Activated T-cell treated with anti-CD3 and anti-CD28 coated beads, Interleukin-2, amount 50 U/mL, for 4 hours (primary cell): ENCODE data around the gene SLC25A51. TPM values are rescaled to one million over a fixed set of nuclear protein-coding genes. Genes with fewer than 3 reads are reported as not detected.

ENCODE experiments used
- ATAC-seq, 2 donors: fragments of 200-7000 bp; cut with Tn5 transposase; one replicate each; pipeline ENCODE4 v1.10.0; 2021
- DNase-seq: peaks from one replicate; pipeline ENCODE4 v3.0.0-alpha.2; 2020
- H3K27me3 Mint-ChIP-seq: one replicate; pipeline ENCODE4 v1.8.0; 2021; ENCODE audit warnings: low read depth, mixed read lengths
- H3K36me3 Mint-ChIP-seq: one replicate; pipeline ENCODE4 v1.8.0; 2022; ENCODE audit warnings: mixed read lengths; ENCODE audit not compliant: insufficient read depth
- H3K4me1 Mint-ChIP-seq: one replicate; pipeline ENCODE4 v1.8.0; 2021; ENCODE audit warnings: low read depth, mixed read lengths
- H3K4me3 Mint-ChIP-seq: one replicate; pipeline ENCODE4 v1.8.0; 2021; ENCODE audit warnings: mild to moderate bottlenecking, moderate library complexity, mixed read lengths
- H3K9me3 Mint-ChIP-seq: one replicate; pipeline ENCODE4 v1.8.0; 2021; ENCODE audit warnings: mixed read lengths
- total RNA-seq, 3 donors: library from RNA; stranded (reverse); gene quantifications; one replicate each; pipeline ENCODE4 v1.2.1, GENCODE V29; 2021

Gene SLC25A51
- total RNA-seq, 3 donors from 2014 or later = 36.7 to 38.1 (median 37.7) TPM

DNA sequence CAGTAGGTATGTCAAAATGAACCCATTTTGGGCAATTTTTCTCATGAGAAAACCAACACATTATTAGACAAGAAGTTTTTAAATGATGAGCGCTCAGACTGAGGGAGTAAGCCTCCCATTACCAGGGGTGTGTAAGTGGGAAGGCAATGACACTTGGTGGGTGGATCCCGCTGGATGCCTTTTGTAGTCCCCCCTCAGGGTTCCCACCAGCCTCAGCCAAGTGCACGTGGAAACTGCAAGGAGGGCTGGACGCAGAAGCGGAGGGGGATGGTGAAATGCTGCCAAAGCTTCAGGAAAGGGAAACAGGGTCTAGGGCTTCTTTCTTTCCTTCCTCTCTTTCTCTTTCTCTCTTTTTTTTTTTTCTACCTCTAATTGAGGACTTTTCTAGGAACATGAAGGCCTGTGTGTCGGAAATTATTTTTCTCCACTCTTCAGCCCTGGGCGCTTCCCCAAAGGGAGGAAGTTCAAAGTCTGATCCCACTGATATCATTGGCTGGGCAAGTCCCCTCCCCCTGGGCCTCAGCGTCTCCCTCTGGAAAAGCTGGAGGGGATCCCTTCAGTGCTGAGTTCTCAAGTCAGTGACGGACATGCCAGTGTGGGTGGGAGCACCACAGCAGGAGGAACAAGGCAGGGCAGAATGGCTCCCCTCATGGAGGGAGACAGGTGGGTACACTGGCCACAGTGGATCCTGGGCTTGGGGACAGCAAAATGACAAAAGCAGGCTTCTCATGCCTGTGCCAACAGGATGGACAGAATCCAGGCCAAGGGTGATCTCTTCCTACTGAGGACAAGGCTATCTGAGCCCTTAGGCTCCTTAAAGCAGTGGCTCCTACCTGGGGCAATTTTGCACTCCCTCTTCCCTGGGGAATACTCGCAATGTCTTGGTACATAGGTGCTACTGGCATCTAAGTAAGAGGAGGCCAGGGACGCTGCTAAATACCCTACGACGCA lies 23.9 kb upstream of the SLC25A51 start:
- DNase-seq (no peak), ATAC-seq (no peak)
- Mint-ChIP-seq H3K36me3 (no peaks in the 10 kb centered on the region), H3K4me1 (no peaks in the 10 kb centered on the region), H3K27me3 (no peaks in the 10 kb centered on the region), H3K9me3 (no peaks in the 10 kb centered on the region), H3K4me3 (no peak overlapping the region)

DNA sequence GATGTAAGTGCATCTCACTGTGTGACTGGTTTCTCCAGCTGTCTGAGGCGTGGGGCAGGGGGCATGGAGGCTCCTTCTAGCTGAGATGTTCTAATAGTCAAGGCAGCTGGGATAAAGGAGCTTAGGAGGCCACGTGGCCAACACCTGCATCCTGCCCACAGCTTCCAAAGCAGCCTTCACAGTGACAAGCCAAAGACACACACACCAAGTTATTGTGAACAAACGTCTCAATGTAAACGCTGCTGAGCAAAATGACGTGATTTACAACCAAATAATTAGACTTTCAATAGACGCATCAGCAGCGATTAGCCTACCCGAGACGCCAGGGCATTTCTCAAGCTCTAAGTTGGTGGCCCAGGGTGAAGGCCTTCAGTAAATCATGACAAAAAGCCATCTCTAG lies 23.2 kb upstream of the SLC25A51 start:
- Mint-ChIP-seq H3K27me3 (no peaks in the 10 kb centered on the region), H3K4me3 (no peak overlapping the region), H3K4me1 (no peaks in the 10 kb centered on the region), H3K9me3 (no peaks in the 10 kb centered on the region), H3K36me3 (no peaks in the 10 kb centered on the region)
- ATAC-seq (no peak), DNase-seq (no peak)

DNA sequence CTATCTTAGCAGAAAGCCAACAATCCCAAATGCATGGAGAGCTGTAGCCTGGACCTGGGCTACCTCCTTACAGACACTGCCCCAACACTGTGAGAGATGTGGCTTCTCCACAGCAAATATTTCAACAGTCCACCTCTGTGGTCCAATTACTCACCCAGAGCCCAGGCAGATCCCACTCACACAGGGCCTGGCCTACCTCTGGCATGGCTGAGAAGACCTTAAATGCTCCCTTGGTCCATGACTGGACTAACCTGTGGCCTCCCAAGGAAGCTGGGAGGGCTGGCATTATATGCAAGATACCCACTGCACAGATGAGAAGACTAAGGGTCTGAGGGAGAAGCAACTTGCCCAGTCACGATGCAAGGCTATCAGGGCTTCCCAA lies 22.8 kb upstream of the SLC25A51 start:
- no peak for ATAC-seq
- Mint-ChIP-seq H3K27me3 (no peaks in the 10 kb centered on the region), H3K4me1 (no peaks in the 10 kb centered on the region)

GRCh38 chr9:37925786-37926736 lies 22.1 kb upstream of the SLC25A51 start:
- no peaks in the 10 kb centered on the region for H3K36me3 Mint-ChIP-seq
- no peaks in the 10 kb centered on the region for H3K9me3 Mint-ChIP-seq
- DNase-seq (no peak), ATAC-seq (no peak)
- H3K27me3 Mint-ChIP-seq = no peaks in the 10 kb centered on the region
- no peak overlapping the region for H3K4me3 Mint-ChIP-seq
- H3K4me1 Mint-ChIP-seq = no peaks in the 10 kb centered on the region

More for the DNA sequence above, 22.8 kb upstream of the SLC25A51 start:
- Mint-ChIP-seq H3K4me3 (no peak overlapping the region), H3K9me3 (no peaks in the 10 kb centered on the region), H3K36me3 (no peaks in the 10 kb centered on the region)
- no peak for DNase-seq

DNA sequence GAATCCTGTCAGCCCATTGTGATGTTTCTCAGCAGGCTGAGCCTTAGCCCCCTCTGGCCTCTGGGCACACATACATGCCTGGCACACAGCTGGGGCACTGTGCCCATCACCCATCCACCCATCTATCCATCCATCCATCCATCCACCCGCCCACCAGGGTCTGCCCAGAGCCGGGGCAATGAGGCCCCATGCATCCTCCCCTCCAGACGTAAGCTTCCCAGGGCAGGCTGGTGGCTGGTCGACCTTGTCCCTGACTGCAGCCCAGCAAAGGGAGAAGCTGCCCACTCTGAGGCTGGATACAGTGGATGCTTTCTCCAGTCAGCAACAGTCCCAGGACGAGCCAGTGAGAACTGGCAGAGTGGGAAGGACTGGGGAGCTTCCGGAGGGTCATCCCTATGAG lies 21.1 kb upstream of the SLC25A51 start:
- no peaks in the 10 kb centered on the region for H3K36me3 Mint-ChIP-seq
- no peak for ATAC-seq
- no peak for DNase-seq

GRCh38 chr9:37924538-37924937 lies 20.6 kb upstream of the SLC25A51 start:
- ATAC-seq = no peak
- Mint-ChIP-seq H3K27me3 (no peaks in the 10 kb centered on the region), H3K36me3 (no peaks in the 10 kb centered on the region), H3K4me1 (no peaks in the 10 kb centered on the region), H3K9me3 (no peaks in the 10 kb centered on the region), H3K4me3 (no peak overlapping the region)
- no peak for DNase-seq

More for the DNA sequence above, 21.1 kb upstream of the SLC25A51 start:
- no peaks in the 10 kb centered on the region for H3K27me3 Mint-ChIP-seq
- no peaks in the 10 kb centered on the region for H3K9me3 Mint-ChIP-seq
- no peaks in the 10 kb centered on the region for H3K4me1 Mint-ChIP-seq
- H3K4me3 Mint-ChIP-seq = no peak overlapping the region

DNA sequence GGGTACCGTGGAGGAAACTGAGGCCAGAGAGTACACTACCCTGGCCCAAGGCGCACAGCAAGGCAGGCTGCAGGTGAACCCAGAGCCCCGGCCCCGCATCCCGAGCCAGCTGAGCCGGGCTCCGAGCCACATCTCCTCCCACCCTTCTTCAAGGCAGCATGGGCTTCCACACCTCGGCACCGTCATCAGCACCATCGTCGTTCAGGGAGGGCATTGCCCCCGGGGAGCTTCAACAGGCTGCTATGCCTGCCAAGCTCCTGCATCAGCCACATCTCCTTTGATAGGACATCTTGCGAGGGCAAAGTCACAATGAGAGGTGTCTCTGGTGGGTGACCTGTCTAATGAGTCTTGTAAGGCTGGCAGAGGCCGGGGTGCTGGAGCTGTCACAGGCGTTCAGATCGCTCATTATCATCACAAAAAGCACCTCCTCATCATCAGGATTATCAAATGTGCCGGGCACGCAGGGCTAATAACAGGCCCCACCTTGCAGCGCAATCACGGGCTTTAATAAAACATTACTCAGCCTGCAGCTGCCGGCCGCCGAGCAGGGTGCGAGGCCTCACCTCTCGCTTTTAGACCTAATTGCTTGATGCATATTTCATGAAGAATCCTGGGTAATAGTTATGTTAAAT lies 20.0 kb upstream of the SLC25A51 start:
- Mint-ChIP-seq H3K9me3 (no peaks in the 10 kb centered on the region), H3K4me3 (no peak overlapping the region), H3K4me1 (no peaks in the 10 kb centered on the region), H3K27me3 (no peaks in the 10 kb centered on the region), H3K36me3 (no peaks in the 10 kb centered on the region)
- ATAC-seq (no peak), DNase-seq (no peak)

GRCh38 chr9:37923118-37923795 lies 19.3 kb upstream of the SLC25A51 start:
- no peaks in the 10 kb centered on the region for H3K9me3 Mint-ChIP-seq
- no peaks in the 10 kb centered on the region for H3K4me1 Mint-ChIP-seq
- H3K4me3 Mint-ChIP-seq = no peak overlapping the region
- ATAC-seq (no peak), DNase-seq (no peak)
- no peaks in the 10 kb centered on the region for H3K27me3 Mint-ChIP-seq
- no peaks in the 10 kb centered on the region for H3K36me3 Mint-ChIP-seq

DNA sequence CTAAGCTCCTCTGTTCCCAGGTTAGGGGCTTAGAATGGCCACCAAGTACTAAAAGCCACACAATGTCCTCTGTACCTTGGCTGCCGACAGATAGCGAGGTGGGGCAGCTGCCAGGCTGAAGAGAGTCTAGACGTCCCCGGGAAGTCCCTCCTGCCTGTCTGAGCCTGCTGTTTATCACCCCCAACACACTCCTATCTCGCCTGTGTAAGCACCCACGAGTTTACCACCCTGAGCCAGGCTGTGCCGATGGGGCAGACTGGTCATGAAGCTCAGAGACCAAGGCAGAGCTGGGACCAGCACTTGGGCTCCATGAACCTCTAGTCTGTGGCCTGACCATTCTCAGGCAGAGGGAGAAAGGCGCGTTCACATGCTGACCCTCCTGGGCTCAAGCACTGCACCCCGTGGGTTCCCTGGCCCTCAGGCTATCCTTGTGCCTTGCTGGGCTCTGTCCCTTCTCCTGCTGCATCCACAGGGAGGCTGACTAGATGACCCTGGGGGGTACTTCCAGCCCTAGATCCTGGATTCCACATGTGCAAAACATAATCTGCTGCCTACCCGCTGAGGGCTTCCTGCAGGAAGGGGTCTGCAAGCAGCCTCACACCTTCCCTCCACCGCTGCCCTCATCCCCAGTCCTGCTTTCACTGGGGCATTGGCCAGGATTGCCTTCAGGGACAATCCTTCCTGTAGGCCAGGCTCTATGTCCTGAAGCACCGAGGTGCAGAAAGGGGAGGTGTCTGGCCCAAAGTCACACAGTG lies 18.6 kb upstream of the SLC25A51 start:
- H3K27me3 Mint-ChIP-seq = no peaks in the 10 kb centered on the region
- no peaks in the 10 kb centered on the region for H3K4me1 Mint-ChIP-seq
- ATAC-seq (no peak), DNase-seq (no peak)
- H3K9me3 Mint-ChIP-seq = no peaks in the 10 kb centered on the region
- H3K36me3 Mint-ChIP-seq = no peaks in the 10 kb centered on the region
- no peak overlapping the region for H3K4me3 Mint-ChIP-seq

DNA sequence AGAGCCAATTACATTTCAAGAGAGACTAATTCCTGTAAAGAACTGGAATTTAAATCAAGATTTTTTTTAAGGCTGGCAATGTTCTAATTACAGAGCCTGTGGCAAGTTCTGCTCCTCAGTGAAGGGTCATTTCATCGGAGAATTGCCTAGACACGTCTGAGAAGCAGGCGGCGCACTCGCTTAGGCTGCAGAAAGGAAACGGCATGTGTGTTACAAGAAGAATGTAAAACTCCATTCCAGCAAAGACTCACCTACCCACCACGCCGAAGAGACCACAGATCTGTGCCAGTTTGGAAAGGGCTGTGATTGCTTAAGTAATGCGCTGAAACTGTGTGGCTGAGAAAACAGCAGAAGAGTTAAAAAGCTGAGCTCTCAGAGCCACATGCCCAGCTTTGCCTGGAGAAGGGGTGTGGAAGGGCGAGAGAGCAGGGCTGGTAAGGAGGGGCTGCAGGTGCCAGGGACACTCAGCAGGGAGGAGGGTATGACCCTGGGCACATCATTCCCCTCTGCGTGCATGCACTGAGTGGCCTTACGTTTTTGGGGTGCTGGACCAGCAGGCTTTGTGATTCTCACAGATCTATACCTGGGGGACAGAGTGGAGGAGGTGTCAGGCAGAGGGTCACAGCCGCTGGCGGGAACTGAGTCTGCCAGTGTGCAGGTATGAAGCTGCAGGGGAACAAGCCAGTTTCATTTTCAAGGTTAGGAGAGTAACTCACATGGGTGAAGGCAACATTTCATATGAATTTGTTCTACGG lies 17.8 kb upstream of the SLC25A51 start:
- Mint-ChIP-seq H3K36me3 (no peaks in the 10 kb centered on the region), H3K27me3 (no peaks in the 10 kb centered on the region)

GRCh38 chr9:37921168-37921510 lies 17.2 kb upstream of the SLC25A51 start:
- H3K4me1 Mint-ChIP-seq = no peaks in the 10 kb centered on the region
- H3K4me3 Mint-ChIP-seq = no peak overlapping the region
- no peak for ATAC-seq
- H3K36me3 Mint-ChIP-seq = no peaks in the 10 kb centered on the region
- H3K27me3 Mint-ChIP-seq = no peaks in the 10 kb centered on the region
- no peaks in the 10 kb centered on the region for H3K9me3 Mint-ChIP-seq
- no peak for DNase-seq

More for the DNA sequence above, 17.8 kb upstream of the SLC25A51 start:
- no peak overlapping the region for H3K4me3 Mint-ChIP-seq
- H3K4me1 Mint-ChIP-seq = no peaks in the 10 kb centered on the region
- DNase-seq = no peak
- ATAC-seq = no peak
- no peaks in the 10 kb centered on the region for H3K9me3 Mint-ChIP-seq

DNA sequence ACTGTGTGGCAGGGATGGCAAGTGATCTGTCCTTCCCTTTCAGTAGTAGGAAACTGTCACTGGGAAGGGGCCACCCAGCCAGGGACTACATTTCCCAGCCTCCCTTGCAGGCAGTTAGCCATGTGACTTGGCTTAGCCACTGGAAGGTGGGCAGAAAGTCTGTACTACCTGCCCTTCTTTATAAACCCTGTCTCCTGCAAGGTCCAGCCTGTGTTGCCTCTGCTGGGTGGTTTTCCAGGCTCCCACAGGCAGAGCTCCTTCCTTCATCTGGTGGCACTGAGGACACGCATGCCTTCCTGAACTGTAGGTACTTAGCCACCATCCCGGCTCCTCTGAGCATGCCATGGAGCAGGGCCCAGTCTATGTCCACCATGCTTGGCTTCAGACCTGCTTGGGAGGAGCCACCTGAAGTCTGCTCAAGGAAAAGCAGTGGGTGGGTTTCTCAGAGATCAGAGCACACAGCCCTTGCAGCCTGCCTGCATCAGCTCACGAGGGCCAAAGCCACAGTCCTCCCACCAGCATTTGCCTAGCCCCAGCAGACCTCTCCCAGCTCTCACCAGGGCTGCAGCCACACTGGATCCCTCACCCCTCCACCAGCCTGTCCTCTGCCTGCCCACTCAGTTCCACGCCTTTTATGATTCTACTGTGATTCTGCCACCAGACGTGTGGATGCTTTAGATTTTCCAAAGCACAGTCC lies 16.7 kb upstream of the SLC25A51 start:
- H3K9me3 Mint-ChIP-seq = no peaks in the 10 kb centered on the region
- H3K4me3 Mint-ChIP-seq = no peak overlapping the region
- H3K27me3 Mint-ChIP-seq = no peaks in the 10 kb centered on the region
- no peaks in the 10 kb centered on the region for H3K4me1 Mint-ChIP-seq
- no peaks in the 10 kb centered on the region for H3K36me3 Mint-ChIP-seq
- ATAC-seq (peak; percentile 38 to 47), DNase-seq (no peak)
